B cell (primary cell): ENCODE results near the gene C1QTNF12. TPM values are rescaled to one million over a fixed set of nuclear protein-coding genes. Genes with fewer than 3 reads are reported as not detected.

ENCODE experiments used
- ATAC-seq: fragments of 200-7000 bp; cut with Tn5 transposase; one replicate; pipeline ENCODE4 v1.10.0; 2021; ENCODE audit warnings: low read depth, mild to moderate bottlenecking, moderate number of reproducible peaks, moderate library complexity
- CTCF ChIA-PET: fragments of 350-600 bp; sonication (Branson Sonifier 250); formaldehyde crosslinking; loops from one replicate; lab custom pipeline; 2021; ENCODE audit warnings: antibody characterized with exemption, inconsistent platforms; lab: Charles Lee
- POLR2A ChIA-PET: fragments of 350-600 bp; sonication (Branson Sonifier 250); formaldehyde crosslinking; loops from one replicate; lab custom pipeline; 2021; ENCODE audit warnings: antibody characterized with exemption; lab: Charles Lee
- DNase-seq: peaks from one replicate; pipeline ENCODE4 v3.0.0; 2013
- H2AFZ ChIP-seq: 2 replicates; pipeline ENCODE4 v1.6.1; 2012; ENCODE audit warnings: mild to moderate bottlenecking, low read depth, low read length; ENCODE audit not compliant: insufficient read depth, poor library complexity, severe bottlenecking
- H3K27ac ChIP-seq, 2 donors: 1 replicate in 1 of 2; 2 replicates in 1 of 2; pipeline ENCODE4 v1.5.1; 2012 to 2013; ENCODE audit warnings: low read length in 2 of 2, mild to moderate bottlenecking in 2 of 2, moderate library complexity in 1 of 2
- H3K27me3 ChIP-seq, 4 experiments: fragments of 200-600 bp in 1 of 4; sonication (generic) in 1 of 4; replicated peaks in 1 of 4; 1 replicate in 2 of 4; 2 replicates in 2 of 4; pipeline versions ENCODE4 v1.6.1 to v1.7.0; 2013 to 2016; ENCODE audit warnings: low read length in 3 of 4, mild to moderate bottlenecking in 2 of 4, mixed read lengths in 1 of 4, moderate library complexity in 1 of 4; ENCODE audit not compliant: insufficient read depth in 4 of 4, control insufficient read depth in 3 of 4; ENCODE audit errors: control extremely low read depth in 1 of 4
- H3K36me3 ChIP-seq, 2 experiments: replicated peaks in 1 of 2; 1 replicate in 1 of 2; 2 replicates in 1 of 2; pipeline versions ENCODE4 v1.6.1 to v1.7.1; 2013; ENCODE audit warnings: low read length in 1 of 2; ENCODE audit not compliant: insufficient read depth in 2 of 2, control insufficient read depth in 1 of 2; ENCODE audit errors: control extremely low read depth in 1 of 2, extremely low read depth in 1 of 2
- H3K4me1 ChIP-seq, 2 donors: fragments of 200-600 bp in 1 of 2; sonication (generic) in 1 of 2; 1 replicate in 1 of 2; 2 replicates in 1 of 2; pipeline versions ENCODE4 v1.5.1 to v1.6.1; 2013 to 2017; ENCODE audit warnings: low read length in 2 of 2; ENCODE audit not compliant: control insufficient read depth in 2 of 2, insufficient read depth in 2 of 2
- H3K4me2 ChIP-seq: replicated peaks from 2 replicates; pipeline ENCODE3; 2012; ENCODE audit warnings: mild to moderate bottlenecking, low read depth, low read length; ENCODE audit not compliant: poor library complexity, severe bottlenecking
- H3K4me3 ChIP-seq, 5 experiments: fragments of 200-600 bp in 1 of 5; sonication (generic) in 1 of 5; 1 replicate in 3 of 5; 2 replicates in 2 of 5; pipeline versions ENCODE4 v1.5.1 to v1.7.0; 2011 to 2016; ENCODE audit warnings: low read length in 4 of 5, mild to moderate bottlenecking in 4 of 5, low read depth in 2 of 5, control low read depth in 1 of 5, moderate library complexity in 1 of 5; ENCODE audit not compliant: insufficient read depth in 1 of 5; ENCODE audit errors: control extremely low read depth in 1 of 5, extremely low read depth in 1 of 5
- H3K79me2 ChIP-seq: fragments of 200-600 bp; sonication (generic); one replicate; pipeline ENCODE4 v1.6.0; 2016; ENCODE audit warnings: low read length; ENCODE audit not compliant: control insufficient read depth, insufficient read depth
- H3K9ac ChIP-seq: fragments of 200-600 bp; sonication (generic); 2 replicates; pipeline ENCODE4 v1.6.1; 2017; ENCODE audit warnings: mild to moderate bottlenecking, low read length, moderate library complexity
- H3K9me3 ChIP-seq, 3 donors: one replicate each; pipeline versions ENCODE4 v1.6.1 to v1.7.1; 2013; ENCODE audit warnings: low read length in 2 of 3; ENCODE audit not compliant: control insufficient read depth in 2 of 3, insufficient read depth in 1 of 3; ENCODE audit errors: control extremely low read depth in 1 of 3
- H4K20me1 ChIP-seq: 2 replicates; pipeline ENCODE4 v1.6.0; 2012; ENCODE audit warnings: mild to moderate bottlenecking, low read length; ENCODE audit not compliant: insufficient read depth, control insufficient read depth, poor library complexity, severe bottlenecking
- H3K27ac Mint-ChIP-seq: one replicate; pipeline ENCODE4 v1.8.0; 2021; ENCODE audit warnings: mixed read lengths
- H3K27me3 Mint-ChIP-seq: one replicate; pipeline ENCODE4 v1.8.0; 2021; ENCODE audit warnings: mixed read lengths
- H3K4me1 Mint-ChIP-seq: one replicate; pipeline ENCODE4 v1.8.0; 2021; ENCODE audit warnings: mixed read lengths
- H3K4me3 Mint-ChIP-seq: one replicate; pipeline ENCODE4 v1.8.0; 2021; ENCODE audit warnings: mixed read lengths
- H3K9me3 Mint-ChIP-seq: one replicate; pipeline ENCODE4 v1.8.0; 2022; ENCODE audit warnings: mixed read lengths; ENCODE audit not compliant: insufficient read depth
- EZH2 ChIP-seq: IDR thresholded peaks from 2 replicates; pipeline ENCODE4 v1.6.1; 2012; ENCODE audit warnings: borderline replicate concordance, low read depth, mild to moderate bottlenecking, moderate library complexity, low read length; ENCODE audit not compliant: insufficient read depth, poor library complexity, severe bottlenecking
- WGBS: methylation state at CpG from one replicate; pipeline ENCODE4 v1.1.5; 2013; ENCODE audit warnings: missing lambda C conversion rate; ENCODE audit not compliant: insufficient coverage; 5-methylcytosine and 5-hydroxymethylcytosine counted together
- intact Hi-C: fragments of 100-400 bp; cut with micrococcal nuclease; formaldehyde crosslinking; loops from one replicate; pipeline ENCODE4 v1.10.0; 2022
- polyA plus RNA-seq: library from polyadenylated mRNA; depleted of rRNA; stranded (reverse); fragments of >200 nt; gene quantifications from 2 replicates; pipeline ENCODE4 v1.2.3, GENCODE V29; 2012
- total RNA-seq, 2 donors: library from RNA; stranded (reverse); fragments of 120-200 nt in 1 of 2; gene quantifications; 1 replicate in 1 of 2; 2 replicates in 1 of 2; pipeline versions ENCODE4 v1.2.3 to v1.2.4, GENCODE V29; 2013 to 2022
- TF ChIP-seq, protein P1 (sequence below): fragments of 200-600 bp; IDR thresholded peaks from one replicate; pipeline ENCODE4 v1.8.0; 2022; ENCODE audit warnings: antibody characterized with exemption, mild to moderate bottlenecking

C1QTNF12 gene
- total and polyA plus RNA-seq, 2 donors (not counting 1 experiment from before 2014, with no cell fraction given) = 1.2 to 3.2 TPM

DNA sequence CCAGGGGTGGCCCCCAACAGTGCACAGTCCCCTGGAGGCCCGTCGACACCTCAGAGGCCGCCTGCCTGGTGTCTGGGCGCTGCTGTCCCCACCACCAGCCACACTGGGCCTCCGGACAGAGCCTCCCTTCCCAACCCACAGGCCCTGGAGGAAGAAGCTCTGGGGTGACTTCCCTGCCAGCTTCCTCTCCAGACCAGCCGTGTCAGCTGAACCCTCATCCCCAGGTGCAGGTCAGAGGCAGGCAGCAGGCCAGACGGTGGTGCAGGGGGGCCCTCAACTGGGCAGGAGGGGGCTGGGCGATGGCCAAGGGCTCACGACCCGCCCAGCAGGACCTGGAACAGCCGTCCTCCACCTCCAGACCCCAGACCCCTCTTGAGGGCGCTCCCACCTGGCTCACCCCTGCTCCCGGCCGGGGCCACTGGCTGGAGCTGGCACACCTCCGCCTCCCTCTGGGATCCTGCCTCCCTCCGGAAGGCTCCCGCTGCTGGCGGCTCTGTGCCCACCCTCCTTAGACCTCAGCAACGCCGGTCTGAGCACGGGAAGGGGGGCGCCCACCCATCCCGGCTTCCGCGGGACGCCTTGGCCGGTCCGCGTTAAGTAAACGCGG is 40.6 kb downstream of the C1QTNF12 start:
- Histone ChIP-seq H3K36me3 (no peaks in the 10 kb centered on the region), H4K20me1 (no peaks in the 10 kb centered on the region), H3K4me1 (peaks cover 44 to 51% of the 10 kb centered on the region in 2 donors), H3K79me2 (no peaks in the 10 kb centered on the region), H3K27me3 (peaks cover 0 to 40% (median 12%) of the 10 kb centered on the region in 4 experiments), H3K4me2 (peak overlapping the region; percentile 97), H3K4me3 (peak overlapping the region in 4 of 5 experiments; percentile 34 to 61 (median 50)), H2AFZ (peak overlapping the region; percentile 76), H3K27ac (no peak overlapping the region), H3K9ac (peak overlapping the region; percentile 64), H3K9me3 (peaks cover 0 to 19% (median 0%) of the 10 kb centered on the region in 3 donors)
- peaks cover 26% of the 10 kb centered on the region for H3K4me1 Mint-ChIP-seq
- ATAC-seq = no peak
- ChIA-PET POLR2A (interaction anchor here (0.6 to 1.2 kb wide), 3 partner anchors 32 to 126 kb away, joined by 3 to 4 read pairs (median 4); partner anchors contain the start of gene TTLL10), CTCF (interaction anchor here (0.7 to 4.9 kb wide), 2 partner anchors 84 to 86 kb away, joined by 3 to 39 read pairs; no protein-coding TSS in a partner anchor)
- H3K27ac Mint-ChIP-seq = no peak overlapping the region
- H3K9me3 Mint-ChIP-seq = no peaks in the 10 kb centered on the region
- peak overlapping the region; percentile 88 for H3K4me3 Mint-ChIP-seq
- WGBS = 11% methylated on average over 30 of the region's 31 CpGs
- intact Hi-C loops = loop anchor here (5.0 to 10.0 kb wide), 2 partner anchors 49 to 171 kb away; no protein-coding TSS in a partner anchor
- TF ChIP-seq, protein P1, sequence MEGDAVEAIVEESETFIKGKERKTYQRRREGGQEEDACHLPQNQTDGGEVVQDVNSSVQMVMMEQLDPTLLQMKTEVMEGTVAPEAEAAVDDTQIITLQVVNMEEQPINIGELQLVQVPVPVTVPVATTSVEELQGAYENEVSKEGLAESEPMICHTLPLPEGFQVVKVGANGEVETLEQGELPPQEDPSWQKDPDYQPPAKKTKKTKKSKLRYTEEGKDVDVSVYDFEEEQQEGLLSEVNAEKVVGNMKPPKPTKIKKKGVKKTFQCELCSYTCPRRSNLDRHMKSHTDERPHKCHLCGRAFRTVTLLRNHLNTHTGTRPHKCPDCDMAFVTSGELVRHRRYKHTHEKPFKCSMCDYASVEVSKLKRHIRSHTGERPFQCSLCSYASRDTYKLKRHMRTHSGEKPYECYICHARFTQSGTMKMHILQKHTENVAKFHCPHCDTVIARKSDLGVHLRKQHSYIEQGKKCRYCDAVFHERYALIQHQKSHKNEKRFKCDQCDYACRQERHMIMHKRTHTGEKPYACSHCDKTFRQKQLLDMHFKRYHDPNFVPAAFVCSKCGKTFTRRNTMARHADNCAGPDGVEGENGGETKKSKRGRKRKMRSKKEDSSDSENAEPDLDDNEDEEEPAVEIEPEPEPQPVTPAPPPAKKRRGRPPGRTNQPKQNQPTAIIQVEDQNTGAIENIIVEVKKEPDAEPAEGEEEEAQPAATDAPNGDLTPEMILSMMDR = no peak
- no peak for TF ChIP-seq EZH2
- DNase-seq = peak; percentile 56
- peaks cover 9% of the 10 kb centered on the region for H3K27me3 Mint-ChIP-seq
